ENCODE data around the gene FHL5. TPM values are rescaled to one million over a fixed set of nuclear protein-coding genes. Genes with fewer than 3 reads are reported as not detected.
"Not testable (repeated sequence)": the region's sequence is repeated elsewhere in the genome, so short reads cannot be mapped to it uniquely, and the experiment has no call there.

FHL5 gene
- polyA plus RNA-seq, 4 donors, result 0.08 to 0.62 (median 0.40) TPM

GRCh38 chr6:96608074-96608473 lies 45.1 kb downstream of the FHL5 start:
- DNase-seq (ENCODE audit: low read depth in 4 of 4, low spot score in 3 of 4), result no peak

GRCh38 chr6:96610019-96610418 lies 47.1 kb downstream of the FHL5 start:
- no peak for DNase-seq (ENCODE audit: low read depth in 4 of 4, low spot score in 3 of 4)

- DNase-seq (ENCODE audit: low read depth in 4 of 4, low spot score in 3 of 4), result no peak
Observed at GRCh38 chr6:96611342-96611991, 48.5 kb downstream of the FHL5 start.

- DNase-seq (ENCODE audit: low read depth in 4 of 4, low spot score in 3 of 4), result no peak
Observed at GRCh38 chr6:96613291-96613999, 50.5 kb downstream of the FHL5 start.

GRCh38 chr6:96620851-96621250 lies 57.9 kb downstream of the FHL5 start:
- no peak for DNase-seq (ENCODE audit: low read depth in 4 of 4, low spot score in 3 of 4)

GRCh38 chr6:96621983-96622382 lies 59.1 kb downstream of the FHL5 start:
- no peak for DNase-seq (ENCODE audit: low read depth in 4 of 4, low spot score in 3 of 4)

GRCh38 chr6:96624957-96625356 lies 62.0 kb downstream of the FHL5 start:
- no peak for DNase-seq (ENCODE audit: low read depth in 4 of 4, low spot score in 3 of 4)

DNA sequence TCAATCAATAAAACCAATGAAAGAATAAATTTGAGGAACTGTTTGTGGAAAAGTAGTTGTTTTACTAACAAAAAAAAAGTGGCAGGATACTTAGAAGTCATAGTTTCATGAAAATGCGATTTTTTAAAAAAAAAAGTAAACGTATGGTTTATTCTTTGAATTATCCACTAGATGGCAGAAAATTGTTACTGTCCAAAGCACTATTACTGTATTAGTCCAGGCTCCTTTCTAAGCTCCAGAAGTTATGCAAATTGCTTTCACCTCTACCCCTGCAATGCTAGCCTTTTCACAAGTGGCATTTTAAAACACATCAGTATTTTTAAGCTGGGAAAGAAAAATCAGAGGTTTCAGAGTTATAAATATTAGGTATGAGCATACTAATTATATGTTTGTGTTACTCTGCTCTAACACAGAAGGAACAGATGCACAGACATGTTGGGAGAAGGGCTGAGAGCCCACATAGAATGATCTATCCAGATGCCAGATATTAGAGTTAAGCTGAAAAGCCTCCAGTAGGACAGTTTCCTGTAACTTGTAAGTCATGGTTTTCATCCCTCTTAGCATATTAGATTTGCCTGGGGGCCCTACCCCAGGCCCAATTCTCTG lies 63.9 kb downstream of the FHL5 start:
- peak in 2 of 4 donors; percentile 18 to 22 for DNase-seq (ENCODE audit: low read depth in 4 of 4, low spot score in 3 of 4)

GRCh38 chr6:96631248-96631647 lies 68.3 kb downstream of the FHL5 start:
- DNase-seq (ENCODE audit: low read depth in 4 of 4, low spot score in 3 of 4), result peak in 3 of 4 donors; percentile 6 to 34 (median 14)

DNA sequence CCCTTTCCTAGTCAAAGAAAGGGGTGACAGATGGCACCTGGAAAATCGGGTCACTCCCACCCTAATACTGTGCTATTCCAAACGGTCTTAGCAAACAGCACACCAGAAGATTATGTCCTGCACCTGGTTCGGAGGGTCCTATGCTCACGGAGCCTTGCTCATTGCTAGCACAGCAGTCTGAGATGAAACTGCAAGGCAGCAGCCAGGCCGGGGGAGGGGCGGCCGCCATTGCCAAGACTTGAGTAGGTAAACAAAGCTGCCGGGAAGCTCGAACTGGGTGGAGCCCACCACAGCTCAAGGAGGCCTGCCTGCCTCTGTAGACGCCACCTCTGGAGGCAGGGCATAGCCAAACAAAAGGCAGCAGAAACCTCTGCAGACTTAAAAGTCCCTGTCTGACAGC lies 75.1 kb downstream of the FHL5 start:
- DNase-seq (ENCODE audit: low read depth in 4 of 4, low spot score in 3 of 4), result not testable (repeated sequence)

DNA sequence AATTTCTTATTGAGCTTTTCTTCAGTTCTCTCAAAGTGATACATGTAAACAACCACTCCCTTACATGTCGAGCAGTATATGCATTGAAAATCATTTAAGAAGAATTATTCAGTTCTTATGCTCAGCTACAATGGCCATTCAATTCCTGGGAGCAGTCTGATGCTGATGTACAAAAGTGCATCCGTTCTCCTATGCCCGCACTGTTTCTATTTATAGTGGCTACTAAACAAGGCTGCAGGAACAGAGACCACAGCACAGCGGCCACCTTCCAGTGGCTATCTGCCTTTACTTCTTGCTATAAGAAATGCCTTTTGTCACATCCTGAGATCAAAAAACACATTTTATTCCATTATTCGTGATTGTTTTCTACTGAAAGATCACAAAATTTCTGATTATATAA lies 82.2 kb downstream of the FHL5 start:
- no peak for DNase-seq (ENCODE audit: low read depth in 4 of 4, low spot score in 3 of 4)

GRCh38 chr6:96649926-96650325 lies 87.0 kb downstream of the FHL5 start:
- DNase-seq (ENCODE audit: low read depth in 4 of 4, low spot score in 3 of 4), result no peak

DNA sequence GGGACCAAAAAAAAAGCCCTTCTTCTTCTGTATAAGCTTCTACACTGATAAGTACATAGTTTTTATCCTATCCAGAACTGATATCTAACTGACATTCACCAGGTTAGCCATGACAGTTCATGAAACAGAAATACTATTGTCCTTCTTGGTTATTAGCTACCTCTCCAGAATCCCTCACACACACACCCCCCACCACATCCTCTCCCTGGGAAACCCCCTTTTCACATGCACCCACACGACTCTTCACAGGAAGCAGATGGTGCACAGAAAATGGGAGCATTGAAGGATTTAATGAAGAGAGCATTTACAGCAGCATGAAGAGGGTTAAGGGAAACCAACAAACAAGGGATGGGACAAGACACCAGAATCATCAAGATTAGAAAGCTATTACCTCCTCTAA lies 88.9 kb downstream of the FHL5 start:
- no peak for DNase-seq (ENCODE audit: low read depth in 4 of 4, low spot score in 3 of 4)

GRCh38 chr6:96652552-96652951 lies 89.6 kb downstream of the FHL5 start:
- no peak for DNase-seq (ENCODE audit: low read depth in 4 of 4, low spot score in 3 of 4)

- no peak for DNase-seq (ENCODE audit: low read depth in 4 of 4, low spot score in 3 of 4)
Observed at GRCh38 chr6:96653181-96653580, 90.3 kb downstream of the FHL5 start.

GRCh38 chr6:96656567-96656966 lies 93.6 kb downstream of the FHL5 start:
- no peak for DNase-seq (ENCODE audit: low read depth in 4 of 4, low spot score in 3 of 4)

GRCh38 chr6:96657344-96657743 lies 94.4 kb downstream of the FHL5 start:
- no peak for DNase-seq (ENCODE audit: low read depth in 4 of 4, low spot score in 3 of 4)

DNA sequence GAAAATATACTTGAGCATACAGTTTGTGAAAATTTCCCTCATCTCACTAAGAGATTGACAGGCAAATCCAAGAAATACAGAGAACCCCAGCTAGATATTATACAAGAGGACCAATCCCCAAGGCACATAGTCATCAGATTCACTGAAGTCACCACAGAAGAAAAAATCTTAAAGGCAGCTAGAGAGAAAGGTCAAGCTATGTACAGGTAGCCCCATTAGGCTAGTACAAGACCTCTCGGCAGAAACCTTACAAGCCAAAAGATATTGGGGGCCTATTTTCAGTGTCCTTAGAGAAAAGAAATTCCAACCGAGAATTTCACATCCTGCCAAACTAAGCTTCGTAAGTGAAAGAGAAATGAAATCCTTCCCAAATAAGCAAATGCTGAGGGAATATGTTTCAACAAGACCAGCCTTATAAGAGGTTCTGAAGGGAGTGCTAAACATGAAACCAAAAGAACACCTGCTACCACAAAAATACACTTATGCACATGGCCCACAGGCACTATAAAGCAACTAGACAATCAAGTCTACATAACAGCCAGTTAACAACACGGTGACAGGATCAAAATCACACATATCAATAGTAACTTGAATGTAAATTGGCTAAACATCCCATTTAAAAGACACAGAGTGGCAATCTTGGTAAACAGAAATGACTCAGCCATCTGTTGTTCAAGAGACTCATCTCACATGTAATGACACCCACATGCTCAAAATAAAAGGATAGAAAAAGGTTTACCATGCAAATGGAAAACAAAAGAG lies 96.3 kb downstream of the FHL5 start:
- DNase-seq (ENCODE audit: low read depth in 4 of 4, low spot score in 3 of 4), result no peak
